Common myeloid progenitor, CD34-positive (primary cell): ENCODE data around the gene RIPK1.

ENCODE experiments used
- CTCF ChIA-PET: fragments of 350-600 bp; sonication (Branson Sonifier 250); formaldehyde crosslinking; loops from one replicate; lab custom pipeline; 2021; ENCODE audit warnings: antibody characterized with exemption; lab: Charles Lee
- POLR2A ChIA-PET: fragments of 350-600 bp; sonication (Branson Sonifier 250); formaldehyde crosslinking; loops from one replicate; lab custom pipeline; 2021; ENCODE audit warnings: antibody characterized with exemption; lab: Charles Lee
- DNase-seq, 3 donors: peaks; one replicate each; pipeline versions ENCODE4 v3.0.0 to v3.0.0-alpha.2; 2013
- H3K27ac ChIP-seq, 2 experiments: 1 replicate in 1 of 2; 2 replicates in 1 of 2; pipeline ENCODE4 v1.7.0; 2013; ENCODE audit warnings: inconsistent platforms in 2 of 2, low read length in 2 of 2, mild to moderate bottlenecking in 2 of 2, low read depth in 1 of 2, moderate library complexity in 1 of 2; ENCODE audit not compliant: severe bottlenecking in 2 of 2, insufficient read depth in 1 of 2, poor library complexity in 1 of 2
- H3K27me3 ChIP-seq, 5 experiments: replicated peaks in 2 of 5; 1 replicate in 3 of 5; 2 replicates in 2 of 5; pipeline versions ENCODE4 v1.6.1 to v1.7.0; 2013; ENCODE audit warnings: low read length in 4 of 5, mild to moderate bottlenecking in 2 of 5, moderate library complexity in 2 of 5, inconsistent platforms in 1 of 5; ENCODE audit not compliant: insufficient read depth in 5 of 5, control insufficient read depth in 4 of 5
- H3K36me3 ChIP-seq, 4 experiments: 1 replicate in 2 of 4; 2 replicates in 2 of 4; pipeline versions ENCODE4 v1.6.1 to v1.7.0; 2013; ENCODE audit warnings: low read length in 3 of 4, control low read depth in 1 of 4, mild to moderate bottlenecking in 1 of 4; ENCODE audit not compliant: control insufficient read depth in 4 of 4, insufficient read depth in 4 of 4
- H3K4me1 ChIP-seq, 4 experiments: 1 replicate in 3 of 4; 2 replicates in 1 of 4; pipeline versions ENCODE4 v1.6.1 to v1.7.1; 2013; ENCODE audit warnings: low read length in 3 of 4, mild to moderate bottlenecking in 3 of 4, control low read depth in 1 of 4, inconsistent platforms in 1 of 4, moderate library complexity in 1 of 4; ENCODE audit not compliant: control insufficient read depth in 4 of 4, insufficient read depth in 4 of 4; ENCODE audit errors: control extremely low read depth in 1 of 4
- H3K4me3 ChIP-seq, 7 experiments: 1 replicate in 4 of 7; 2 replicates in 3 of 7; pipeline versions ENCODE4 v1.5.1 to v1.7.0; 2013; ENCODE audit warnings: mild to moderate bottlenecking in 7 of 7, low read length in 6 of 7, moderate library complexity in 6 of 7, inconsistent platforms in 2 of 7, low read depth in 2 of 7, control low read depth in 1 of 7; ENCODE audit not compliant: insufficient read depth in 4 of 7, control insufficient read depth in 1 of 7; ENCODE audit errors: extremely low read depth in 1 of 7
- H3K9me3 ChIP-seq, 5 experiments: 1 replicate in 4 of 5; 2 replicates in 1 of 5; pipeline versions ENCODE4 v1.6.1 to v1.7.1; 2013; ENCODE audit warnings: low read length in 4 of 5, mild to moderate bottlenecking in 2 of 5, inconsistent platforms in 1 of 5, low read depth in 1 of 5, moderate library complexity in 1 of 5; ENCODE audit not compliant: control insufficient read depth in 4 of 5, insufficient read depth in 2 of 5; ENCODE audit errors: control extremely low read depth in 1 of 5
- WGBS: methylation state at CpG from one replicate; pipeline ENCODE4 v1.1.5; 2013; ENCODE audit not compliant: insufficient coverage; 5-methylcytosine and 5-hydroxymethylcytosine counted together

RIPK1 gene

DNA sequence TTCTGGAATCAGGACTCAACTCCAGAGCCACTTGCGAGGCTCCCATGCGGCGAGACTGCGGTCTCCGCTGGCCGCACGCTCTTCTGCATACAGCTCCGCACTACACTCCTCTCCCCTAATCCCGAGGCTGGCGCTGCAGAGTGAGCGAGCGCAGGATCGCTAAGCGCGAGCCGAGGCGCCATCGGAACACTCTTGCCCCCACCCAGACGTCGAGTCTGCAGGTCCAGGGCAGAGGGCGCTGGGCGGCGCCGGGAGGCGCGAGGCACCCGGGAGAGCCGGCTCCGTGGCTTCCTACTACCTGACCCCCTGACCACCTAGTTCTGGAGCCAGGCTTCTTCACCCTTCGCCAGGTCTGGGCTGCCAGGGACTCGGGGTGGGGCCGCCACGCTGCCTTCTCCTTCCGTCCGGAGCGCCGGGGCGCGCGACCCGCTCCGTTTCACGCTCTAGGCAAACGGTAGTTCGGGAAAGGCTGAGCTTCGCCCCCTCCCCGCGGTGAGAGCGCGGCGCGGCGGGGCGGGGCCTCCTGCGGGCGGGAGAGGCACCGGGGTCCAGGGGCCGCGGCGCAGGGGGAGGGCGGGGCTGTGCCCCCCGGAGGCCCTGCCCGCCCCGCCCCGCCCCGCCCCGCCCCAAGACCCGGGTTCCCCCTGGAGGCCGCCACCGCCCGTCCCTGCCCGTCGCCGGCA is 94.4 kb downstream of the RIPK1 start:
- Histone ChIP-seq H3K36me3 (no peaks in the 10 kb centered on the region), H3K4me1 (peaks cover 5 to 22% (median 20%) of the 10 kb centered on the region in 4 experiments), H3K27me3 (peaks cover 0 to 60% (median 18%) of the 10 kb centered on the region in 5 experiments), H3K27ac (peak overlapping the region in 1 of 2 experiments; percentile 70), H3K9me3 (no peaks in the 10 kb centered on the region), H3K4me3 (peak overlapping the region; percentile 56 to 82 (median 73))
- POLR2A ChIA-PET, result interaction anchor here (0.9 kb wide), 1 partner anchor 55 kb away, joined by 3 read pairs; no protein-coding TSS in a partner anchor
- 0% methylated on average over 35 of the region's 74 CpGs for WGBS
- CTCF ChIA-PET, result interaction anchor here (1.0 to 1.9 kb wide), 3 partner anchors 10 to 89 kb away, joined by 3 to 7 read pairs (median 3); no protein-coding TSS in a partner anchor
- DNase-seq, result peak; percentile 78 to 91 (median 88)

- CTCF ChIA-PET, result no interaction called here
- Histone ChIP-seq H3K4me3 (peak overlapping the region in 6 of 7 experiments; percentile 37 to 82 (median 46)), H3K36me3 (no peaks in the 10 kb centered on the region), H3K27me3 (peaks cover 0 to 55% (median 18%) of the 10 kb centered on the region in 5 experiments), H3K27ac (peak overlapping the region in 1 of 2 experiments; percentile 43), H3K9me3 (no peaks in the 10 kb centered on the region), H3K4me1 (peaks cover 5 to 17% (median 16%) of the 10 kb centered on the region in 4 experiments)
- DNase-seq, result peak in 1 of 3 donors; percentile 54
- POLR2A ChIA-PET, result interaction anchor here (0.9 kb wide), 1 partner anchor 54 kb away, joined by 3 read pairs; no protein-coding TSS in a partner anchor
- WGBS, result 41% methylated on average over 6 of the region's 13 CpGs
Measured at GRCh38 chr6:3163248-3163594, 94.9 kb downstream of the RIPK1 start.

GRCh38 chr6:3164388-3164787 is 96.1 kb downstream of the RIPK1 start:
- H3K9me3 ChIP-seq, result no peaks in the 10 kb centered on the region
- peak in 2 of 3 donors; percentile 11 to 26 for DNase-seq
- H3K27me3 ChIP-seq, result peaks cover 0 to 44% (median 14%) of the 10 kb centered on the region in 5 experiments
- no peak overlapping the region for H3K27ac ChIP-seq
- POLR2A ChIA-PET, result no interaction called here
- H3K36me3 ChIP-seq, result no peaks in the 10 kb centered on the region
- no peak overlapping the region for H3K4me3 ChIP-seq
- peaks cover 5 to 15% (median 14%) of the 10 kb centered on the region in 4 experiments for H3K4me1 ChIP-seq
- CTCF ChIA-PET, result interaction anchor here (1.3 to 1.7 kb wide), 2 partner anchors 36 to 41 kb away, joined by 3 read pairs; no protein-coding TSS in a partner anchor
- WGBS, result 89% methylated on average over 2 of the region's 6 CpGs
